ENCODE measurements around the gene CTTNBP2NL. TPM values are rescaled to one million over a fixed set of nuclear protein-coding genes. Genes with fewer than 3 reads are reported as not detected.

Gene CTTNBP2NL
- total RNA-seq = 16.7 TPM

- peak; percentile 97 for DNase-seq
Observed at GRCh38 chr1:112395821-112396652, at the start of gene CTTNBP2NL. CTTNBP2NL (plus strand) TSS chr1:112396214; CDS start chr1:112416166, 19,952 bp downstream.

DNA sequence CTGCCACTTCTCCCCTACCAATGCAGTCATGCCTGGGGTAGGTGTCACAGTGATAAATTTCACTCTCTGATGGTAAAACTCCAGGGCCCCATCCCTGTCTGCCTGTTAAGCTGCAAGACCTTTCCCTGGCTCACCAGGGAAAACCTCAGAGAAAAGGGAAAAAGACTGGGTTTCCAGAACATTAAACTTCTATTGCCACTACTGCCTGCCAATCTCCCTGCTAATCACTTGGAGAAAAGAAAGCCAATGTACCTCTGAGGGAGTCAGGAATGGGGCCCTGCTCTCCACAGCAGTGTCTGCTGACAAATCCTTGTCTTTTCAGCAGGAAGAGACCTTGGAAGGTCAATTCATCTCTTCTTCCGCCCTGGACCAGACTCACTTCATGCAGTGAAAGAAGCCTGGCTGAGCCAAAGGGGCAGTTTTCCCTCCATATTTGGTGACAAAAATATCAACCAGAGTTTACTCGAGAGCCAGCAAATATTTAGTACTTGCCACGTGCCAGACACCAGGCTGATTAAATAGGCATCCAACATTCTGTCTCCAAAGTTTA is 49.1 kb upstream of the CTTNBP2NL start:
- DNase-seq = no peak

GRCh38 chr1:112356765-112357164 is 39.2 kb upstream of the CTTNBP2NL start:
- DNase-seq = no peak

DNA sequence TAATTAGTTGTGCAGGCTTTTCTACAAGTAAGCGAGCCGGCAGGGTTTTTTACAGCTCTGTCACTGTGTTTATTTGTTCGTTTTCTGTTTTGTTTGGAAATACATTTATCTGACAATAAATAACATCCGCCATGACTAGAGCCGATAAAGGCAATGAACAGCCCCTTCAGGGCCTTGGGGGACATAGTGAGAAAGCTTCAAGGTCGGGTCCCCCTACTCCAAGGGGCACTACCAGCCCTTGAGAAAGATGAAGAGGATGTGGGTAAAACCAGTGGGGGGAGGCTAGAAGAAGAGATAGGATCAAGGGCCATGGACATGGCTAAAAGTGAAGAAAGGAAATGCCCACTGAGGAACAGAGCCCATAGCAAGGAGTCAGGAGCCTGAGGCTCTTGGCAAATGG is 38.5 kb upstream of the CTTNBP2NL start:
- no peak for DNase-seq

DNA sequence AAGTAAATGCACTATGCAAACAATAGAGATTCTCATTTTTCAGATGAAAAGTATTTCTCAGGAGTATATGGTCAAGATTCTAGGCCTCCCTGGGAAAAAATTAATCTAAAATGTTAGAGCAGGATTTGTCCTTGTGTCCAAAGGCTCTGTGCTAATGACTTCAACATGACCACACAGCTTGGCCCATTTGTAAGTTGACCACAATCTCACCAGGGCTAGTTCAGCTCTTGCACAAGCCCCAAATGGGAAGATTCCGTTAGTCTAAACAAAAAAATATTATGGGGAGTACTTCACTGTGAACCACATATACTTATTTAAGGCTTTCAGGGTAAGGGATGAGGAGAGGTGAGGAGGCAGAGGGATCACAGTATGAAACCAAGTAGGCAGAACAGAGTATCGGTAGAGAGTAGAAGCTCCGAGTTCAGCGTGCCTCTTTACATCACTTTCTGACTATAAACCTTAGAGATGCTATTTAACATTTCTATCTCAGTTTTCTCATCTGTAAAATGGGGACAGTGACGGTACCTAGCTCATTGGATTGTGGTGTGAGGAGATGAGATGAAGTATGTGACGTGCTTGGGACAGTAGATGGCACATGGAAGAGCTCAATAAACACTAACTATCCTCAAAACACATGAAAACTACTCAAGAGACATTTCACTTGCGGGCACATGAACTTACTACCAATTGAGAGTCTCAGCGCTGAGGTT is 37.8 kb upstream of the CTTNBP2NL start:
- no peak for DNase-seq

DNA sequence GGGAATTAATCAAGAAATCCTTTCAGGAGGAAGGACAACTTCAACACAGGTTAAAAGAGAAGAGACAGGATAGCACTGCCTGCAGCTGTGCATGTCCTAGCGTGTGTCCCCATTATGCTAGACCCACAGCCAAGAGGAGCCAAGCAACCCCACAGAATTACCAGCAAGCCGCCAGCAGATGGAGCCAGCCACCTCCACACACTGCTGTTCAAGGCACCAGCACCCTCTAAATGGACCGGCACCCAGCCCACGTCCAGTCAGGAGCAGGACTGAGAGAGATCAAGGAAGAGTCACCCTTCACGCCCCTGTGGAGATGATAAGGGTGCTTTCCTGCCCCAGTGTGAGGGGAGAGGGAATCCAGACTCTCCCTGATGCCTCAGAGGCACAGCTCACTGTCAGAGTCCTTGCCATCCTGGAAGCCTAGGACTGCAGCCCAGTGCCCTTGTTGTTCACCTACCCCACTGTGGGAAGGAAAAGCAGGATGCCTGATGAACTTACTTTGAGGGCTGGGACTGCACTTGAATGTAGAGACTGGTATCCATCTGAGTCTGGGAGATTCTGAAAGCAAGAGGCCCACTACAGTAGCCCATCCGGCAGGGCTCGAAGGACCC is 37.1 kb upstream of the CTTNBP2NL start:
- DNase-seq = no peak

- no peak for DNase-seq
Observed at GRCh38 chr1:112359961-112360767, 35.9 kb upstream of the CTTNBP2NL start.

DNA sequence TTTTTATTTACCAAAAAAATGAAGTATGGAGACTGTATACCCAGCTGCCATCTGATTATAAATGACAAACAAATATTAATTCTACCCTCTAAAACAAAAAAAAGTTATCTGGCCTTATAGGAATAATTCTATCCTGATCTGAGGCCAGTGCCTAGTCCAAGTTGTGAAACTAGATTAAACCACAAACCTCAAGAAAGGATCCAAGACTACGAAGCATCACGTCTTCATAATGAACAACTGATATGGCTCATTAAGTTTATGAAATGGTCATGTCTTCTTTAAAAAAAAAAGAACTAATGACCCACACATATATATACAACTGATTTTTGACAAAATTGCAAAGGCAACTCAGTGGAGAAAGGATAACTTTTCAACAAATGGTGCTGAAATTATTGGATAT is 32.4 kb upstream of the CTTNBP2NL start:
- DNase-seq = no peak

DNA sequence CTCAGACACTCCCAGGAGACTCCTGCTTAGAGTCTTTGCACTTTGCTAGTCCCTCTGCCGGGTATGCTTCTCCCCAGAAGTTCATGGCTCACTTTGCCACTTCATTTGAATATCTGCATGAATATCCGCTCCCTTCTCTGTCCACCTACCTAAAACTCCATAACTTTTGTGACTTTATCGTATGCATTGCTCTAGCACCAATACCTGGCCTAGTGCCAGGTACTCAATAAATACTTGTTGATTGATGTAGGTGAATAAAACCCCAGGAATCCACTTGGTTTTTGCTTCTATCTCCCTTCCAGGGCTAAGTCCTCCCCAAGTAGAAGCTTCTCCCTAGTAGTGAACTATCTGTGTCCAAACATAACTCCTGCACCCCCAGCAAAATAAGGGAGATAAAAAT is 27.8 kb upstream of the CTTNBP2NL start:
- no peak for DNase-seq

- peak; percentile 30 for DNase-seq
Observed at GRCh38 chr1:112369392-112370285, 26.4 kb upstream of the CTTNBP2NL start.

GRCh38 chr1:112370996-112371395 is 25.0 kb upstream of the CTTNBP2NL start:
- DNase-seq = no peak

DNA sequence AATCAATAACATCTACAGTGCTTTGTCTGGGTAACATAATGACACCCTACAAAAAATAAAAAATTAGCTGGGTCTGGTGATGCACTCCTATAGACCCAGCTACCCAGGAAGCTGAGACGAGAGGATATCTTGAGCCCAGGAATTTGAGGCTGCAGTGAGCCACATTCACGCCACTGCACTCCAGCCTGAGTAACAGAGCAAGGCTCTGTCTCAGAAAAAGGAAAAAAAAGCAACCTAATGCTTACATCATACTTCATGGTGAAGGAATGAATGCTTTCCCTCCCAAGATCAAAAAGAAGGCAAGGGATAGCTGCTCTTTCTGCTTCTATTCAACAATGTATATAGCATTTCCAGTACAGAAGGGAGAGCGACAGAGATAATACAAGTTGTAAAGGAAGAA is 24.2 kb upstream of the CTTNBP2NL start:
- DNase-seq = no peak

DNA sequence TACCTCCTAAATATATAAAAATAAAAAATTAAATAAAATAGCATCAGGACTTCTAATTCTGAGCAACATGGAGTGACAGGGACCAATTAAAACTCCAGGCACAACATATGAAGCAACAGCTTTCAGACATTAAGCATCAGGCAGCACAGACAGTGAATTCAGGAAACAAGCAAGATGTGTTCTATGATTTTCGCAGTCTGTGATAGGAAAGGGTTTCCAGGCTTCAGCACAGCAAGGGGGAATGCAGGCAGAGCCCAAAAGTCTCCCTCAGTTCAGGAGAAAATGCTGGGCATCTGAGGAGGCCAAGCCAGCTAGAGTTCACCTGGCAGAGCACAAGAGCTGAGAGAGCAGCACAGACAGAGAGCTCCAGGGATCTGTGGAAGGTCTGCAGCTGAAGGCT is 22.2 kb upstream of the CTTNBP2NL start:
- no peak for DNase-seq

DNA sequence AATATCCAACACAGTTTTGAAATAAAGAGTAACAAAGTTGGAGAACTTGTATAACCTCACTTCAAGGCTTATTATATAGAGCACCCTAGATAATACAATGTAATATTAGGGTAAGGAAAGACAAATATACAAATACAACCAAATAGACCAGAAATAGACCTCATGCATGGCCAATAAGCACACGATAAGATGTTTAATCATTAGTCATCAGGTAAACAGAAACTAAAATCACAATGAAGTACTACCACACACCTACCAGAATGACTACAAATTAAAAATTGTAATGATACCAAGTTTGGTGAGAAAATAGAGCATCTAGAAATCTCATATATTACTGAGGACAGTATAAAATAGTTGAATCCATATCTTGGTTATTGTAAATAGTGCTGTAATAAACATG is 20.3 kb upstream of the CTTNBP2NL start:
- DNase-seq = no peak

- DNase-seq = no peak
Observed at GRCh38 chr1:112380356-112380755, 15.7 kb upstream of the CTTNBP2NL start.

GRCh38 chr1:112381324-112382076 is 14.5 kb upstream of the CTTNBP2NL start:
- DNase-seq = no peak

DNA sequence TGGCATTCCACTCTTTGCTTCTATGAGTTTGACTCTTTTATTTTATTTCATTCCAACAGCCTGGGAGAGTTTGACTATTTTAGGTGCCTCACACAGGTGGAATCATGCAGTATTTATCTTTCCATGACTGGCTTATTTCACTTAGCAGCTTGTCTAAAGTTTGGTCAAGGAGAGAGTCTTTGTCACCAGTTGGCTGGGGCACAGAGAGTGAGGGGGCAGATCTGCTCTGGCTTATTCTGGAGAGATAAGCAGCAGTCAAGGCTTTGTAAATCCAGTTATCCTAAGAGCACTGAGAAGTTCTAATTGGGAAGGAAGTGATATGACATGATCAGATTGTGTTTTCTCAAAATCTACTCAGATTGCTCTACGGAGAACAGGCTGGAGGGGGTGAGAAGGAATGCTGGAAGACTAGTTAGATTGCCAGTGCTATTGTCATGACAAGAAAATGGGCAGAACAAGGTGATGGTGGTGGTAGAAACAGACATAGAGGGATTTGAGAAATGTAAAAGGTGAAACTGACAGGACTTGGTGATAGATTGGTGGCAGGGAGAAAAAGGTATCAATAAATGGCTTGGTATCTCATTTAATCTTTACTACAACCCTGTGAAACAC is 12.1 kb upstream of the CTTNBP2NL start:
- no peak for DNase-seq

- DNase-seq = no peak
Observed at GRCh38 chr1:112386024-112386723, 9.8 kb upstream of the CTTNBP2NL start.

- DNase-seq = no peak
Observed at GRCh38 chr1:112386731-112387346, 9.2 kb upstream of the CTTNBP2NL start.

All from skin of body (tissue), 2 donors.